ENCODE measurements around the gene TAGAP.

The TAGAP gene

DNA sequence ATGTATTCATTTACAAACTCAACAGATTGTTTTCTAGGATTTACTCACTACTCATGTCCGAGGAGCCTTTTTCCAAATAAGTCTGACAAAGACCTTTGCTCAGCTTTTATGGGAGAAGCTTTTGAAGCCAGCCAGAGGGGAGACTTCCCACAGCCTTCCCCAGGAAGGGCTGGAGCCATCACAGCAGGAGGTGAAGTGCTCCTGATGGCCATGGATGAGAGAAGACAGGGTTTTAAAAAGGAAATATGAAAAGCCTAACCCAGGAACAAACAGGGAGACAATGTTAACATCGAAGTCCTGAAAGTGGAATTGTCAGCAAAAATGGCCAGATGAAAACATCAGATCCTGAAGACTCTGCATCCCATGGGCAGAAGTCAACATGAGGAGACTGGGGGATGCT is 11.6 kb upstream of the TAGAP start:
- Histone ChIP-seq H3K79me1 (ENCODE audit: low read length) (no peaks in the 10 kb centered on the region), H2AK5ac (ENCODE audit: low read length) (no peak overlapping the region)

DNA sequence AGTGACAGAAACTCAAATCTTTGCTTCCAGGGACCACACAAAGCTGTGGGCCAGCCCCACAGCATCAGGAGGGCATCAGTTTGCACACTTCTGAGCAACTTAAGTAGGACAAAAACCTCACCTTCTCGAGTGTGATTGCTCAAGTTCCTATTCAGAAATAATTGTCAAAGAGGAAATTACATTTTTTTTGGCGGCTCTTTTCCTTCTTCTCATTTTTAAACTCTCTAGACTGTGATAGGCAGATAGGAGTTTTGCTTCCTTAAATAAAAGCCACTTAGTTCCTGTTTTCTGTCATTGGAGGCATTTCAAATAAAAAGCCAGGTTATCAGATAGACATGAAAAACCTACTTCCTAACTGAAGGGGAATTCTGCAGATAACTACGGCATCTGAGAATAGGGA is 11.2 kb upstream of the TAGAP start:
- no peak overlapping the region for H3K23ac ChIP-seq (ENCODE audit: low read length)
- H3K4ac ChIP-seq (ENCODE audit: low read depth, low read length) = no peak overlapping the region
- H2BK5ac ChIP-seq (ENCODE audit: low read length) = no peak overlapping the region
- no peak overlapping the region for H3K18ac ChIP-seq (ENCODE audit: low read length)
- no peak overlapping the region for H4K8ac ChIP-seq (ENCODE audit: low read depth, low read length)
- H3K79me2 ChIP-seq (ENCODE audit: control insufficient read depth, insufficient read depth, low read length) = no peaks in the 10 kb centered on the region
- no peak overlapping the region for H2BK15ac ChIP-seq (replicated peaks; ENCODE audit: low read depth)
- H4K5ac ChIP-seq (ENCODE audit: low read length) = no peak overlapping the region
- H3K4me3 ChIP-seq (ENCODE audit: low read length) = no peak overlapping the region
- no peak overlapping the region for H2BK120ac ChIP-seq (ENCODE audit: low read depth, low read length)
- H3K56ac ChIP-seq (ENCODE audit: low read length) = no peak overlapping the region
- no peak overlapping the region for H3K4me2 ChIP-seq (ENCODE audit: low read length)
- no peaks in the 10 kb centered on the region for H3K79me1 ChIP-seq (ENCODE audit: low read length)
- no peaks in the 10 kb centered on the region for H3K36me3 ChIP-seq (ENCODE audit: control insufficient read depth, insufficient read depth, low read length)
- no peaks in the 10 kb centered on the region for H3K4me1 ChIP-seq (ENCODE audit: control insufficient read depth, low read depth, low read length)
- H2AK5ac ChIP-seq (ENCODE audit: low read length) = no peak overlapping the region
- WGBS (ENCODE audit: extremely low coverage, insufficient coverage, low lambda C conversion rate) = no CpG with 5 or more reads among the region's 3 CpGs
- no peak overlapping the region for H3K9ac ChIP-seq (ENCODE audit: low read length)
- H3K27ac ChIP-seq (ENCODE audit: low read depth, low read length) = no peak overlapping the region
- no peak for DNase-seq
- H3K27me3 ChIP-seq (ENCODE audit: insufficient read depth, low read length, poor library complexity) = no peaks in the 10 kb centered on the region

More for the DNA sequence above, 11.6 kb upstream of the TAGAP start:
- no peaks in the 10 kb centered on the region for H3K36me3 ChIP-seq (ENCODE audit: control insufficient read depth, insufficient read depth, low read length)
- H4K8ac ChIP-seq (ENCODE audit: low read depth, low read length) = no peak overlapping the region
- H3K23ac ChIP-seq (ENCODE audit: low read length) = no peak overlapping the region
- no peak overlapping the region for H2BK15ac ChIP-seq (replicated peaks; ENCODE audit: low read depth)
- H4K5ac ChIP-seq (ENCODE audit: low read length) = no peak overlapping the region
- no CpG with 5 or more reads among the region's 2 CpGs for WGBS (ENCODE audit: extremely low coverage, insufficient coverage, low lambda C conversion rate)
- H3K9ac ChIP-seq (ENCODE audit: low read length) = no peak overlapping the region
- no peak overlapping the region for H3K4me2 ChIP-seq (ENCODE audit: low read length)
- no peaks in the 10 kb centered on the region for H3K27me3 ChIP-seq (ENCODE audit: insufficient read depth, low read length, poor library complexity)
- H2BK120ac ChIP-seq (ENCODE audit: low read depth, low read length) = no peak overlapping the region
- H3K79me2 ChIP-seq (ENCODE audit: control insufficient read depth, insufficient read depth, low read length) = no peaks in the 10 kb centered on the region
- H3K18ac ChIP-seq (ENCODE audit: low read length) = no peak overlapping the region
- no peak for DNase-seq
- H3K4ac ChIP-seq (ENCODE audit: low read depth, low read length) = no peak overlapping the region
- H2BK5ac ChIP-seq (ENCODE audit: low read length) = no peak overlapping the region
- H3K4me3 ChIP-seq (ENCODE audit: low read length) = no peak overlapping the region
- H3K4me1 ChIP-seq (ENCODE audit: control insufficient read depth, low read depth, low read length) = no peaks in the 10 kb centered on the region
- no peak overlapping the region for H3K56ac ChIP-seq (ENCODE audit: low read length)
- no peak overlapping the region for H3K27ac ChIP-seq (ENCODE audit: low read depth, low read length)

DNA sequence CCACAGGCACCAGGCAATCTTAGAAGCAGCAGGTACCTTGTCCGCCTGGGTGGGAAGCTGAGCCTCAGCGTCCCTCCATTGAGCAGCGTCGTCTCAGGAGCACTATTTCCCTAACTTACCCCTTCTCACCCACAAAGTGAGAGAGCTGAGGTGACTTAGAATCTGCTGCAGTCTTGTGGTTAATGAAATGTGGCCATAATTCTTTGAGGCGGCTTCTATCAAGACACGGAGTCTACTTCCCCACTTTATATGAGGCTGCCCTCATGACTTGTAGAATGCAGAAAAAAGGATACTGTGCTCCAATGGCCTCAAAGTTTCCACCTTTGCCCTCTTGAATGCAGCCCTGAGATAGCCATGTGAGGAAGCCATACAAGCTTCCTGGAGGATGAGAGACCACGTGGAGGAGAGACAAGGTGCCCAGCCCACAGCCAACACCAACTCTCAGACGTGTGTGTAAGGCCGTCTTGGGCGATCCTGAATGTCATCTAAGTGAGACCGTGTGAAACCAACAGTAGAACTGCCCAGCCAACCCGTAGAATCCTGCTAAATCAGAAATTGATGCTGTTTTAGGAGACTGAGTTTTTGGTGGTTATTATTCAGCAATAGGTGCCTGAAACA is 9.1 kb upstream of the TAGAP start:
- Histone ChIP-seq H3K9ac (ENCODE audit: low read length) (no peak overlapping the region), H3K23ac (ENCODE audit: low read length) (no peak overlapping the region), H3K4ac (ENCODE audit: low read depth, low read length) (no peak overlapping the region), H2AK5ac (ENCODE audit: low read length) (no peak overlapping the region), H3K79me1 (ENCODE audit: low read length) (no peaks in the 10 kb centered on the region), H2BK15ac (replicated peaks; ENCODE audit: low read depth) (no peak overlapping the region), H3K27me3 (ENCODE audit: insufficient read depth, low read length, poor library complexity) (no peaks in the 10 kb centered on the region), H3K18ac (ENCODE audit: low read length) (no peak overlapping the region), H3K36me3 (ENCODE audit: control insufficient read depth, insufficient read depth, low read length) (no peaks in the 10 kb centered on the region), H3K4me1 (ENCODE audit: control insufficient read depth, low read depth, low read length) (no peaks in the 10 kb centered on the region), H2BK120ac (ENCODE audit: low read depth, low read length) (no peak overlapping the region), H3K4me2 (ENCODE audit: low read length) (no peak overlapping the region), H3K4me3 (ENCODE audit: low read length) (no peak overlapping the region), H2BK5ac (ENCODE audit: low read length) (no peak overlapping the region), H4K8ac (ENCODE audit: low read depth, low read length) (no peak overlapping the region), H3K56ac (ENCODE audit: low read length) (no peak overlapping the region), H3K79me2 (ENCODE audit: control insufficient read depth, insufficient read depth, low read length) (no peaks in the 10 kb centered on the region), H4K5ac (ENCODE audit: low read length) (no peak overlapping the region), H3K27ac (ENCODE audit: low read depth, low read length) (no peak overlapping the region)
- no peak for DNase-seq
- WGBS (ENCODE audit: extremely low coverage, insufficient coverage, low lambda C conversion rate) = no CpG with 5 or more reads among the region's 12 CpGs

DNA sequence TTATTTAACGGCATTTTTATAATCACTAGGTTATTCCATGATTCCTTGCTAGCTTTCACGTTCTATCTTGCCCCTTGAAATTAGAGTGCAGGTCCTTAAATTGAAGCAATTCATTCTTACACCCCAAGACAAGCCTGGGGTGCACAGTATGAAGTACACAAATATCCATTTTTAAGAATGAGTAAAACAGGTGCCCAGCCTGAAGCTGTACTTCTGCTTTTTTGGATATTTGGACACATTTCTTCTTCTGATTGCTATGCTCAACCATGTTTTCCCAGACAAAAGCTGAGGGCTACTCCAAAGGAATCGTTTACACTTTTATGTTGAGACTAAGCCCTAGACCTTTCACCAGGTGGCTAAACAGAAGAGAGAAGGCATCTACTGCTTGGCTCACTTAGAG is 7.9 kb upstream of the TAGAP start:
- Histone ChIP-seq H3K79me2 (ENCODE audit: control insufficient read depth, insufficient read depth, low read length) (no peaks in the 10 kb centered on the region), H3K9ac (ENCODE audit: low read length) (no peak overlapping the region), H3K18ac (ENCODE audit: low read length) (no peak overlapping the region), H3K4me3 (ENCODE audit: low read length) (no peak overlapping the region), H3K4ac (ENCODE audit: low read depth, low read length) (no peak overlapping the region), H3K56ac (ENCODE audit: low read length) (no peak overlapping the region), H3K23ac (ENCODE audit: low read length) (no peak overlapping the region), H4K8ac (ENCODE audit: low read depth, low read length) (no peak overlapping the region), H3K79me1 (ENCODE audit: low read length) (no peaks in the 10 kb centered on the region), H3K27me3 (ENCODE audit: insufficient read depth, low read length, poor library complexity) (no peaks in the 10 kb centered on the region), H2BK15ac (replicated peaks; ENCODE audit: low read depth) (no peak overlapping the region), H3K27ac (ENCODE audit: low read depth, low read length) (no peak overlapping the region), H3K4me1 (ENCODE audit: control insufficient read depth, low read depth, low read length) (no peaks in the 10 kb centered on the region), H3K4me2 (ENCODE audit: low read length) (no peak overlapping the region), H2AK5ac (ENCODE audit: low read length) (no peak overlapping the region), H3K36me3 (ENCODE audit: control insufficient read depth, insufficient read depth, low read length) (no peaks in the 10 kb centered on the region), H2BK120ac (ENCODE audit: low read depth, low read length) (no peak overlapping the region), H2BK5ac (ENCODE audit: low read length) (no peak overlapping the region), H4K5ac (ENCODE audit: low read length) (no peak overlapping the region)
- DNase-seq = no peak
- WGBS (ENCODE audit: extremely low coverage, insufficient coverage, low lambda C conversion rate) = no CpG with 5 or more reads among the region's 3 CpGs

DNA sequence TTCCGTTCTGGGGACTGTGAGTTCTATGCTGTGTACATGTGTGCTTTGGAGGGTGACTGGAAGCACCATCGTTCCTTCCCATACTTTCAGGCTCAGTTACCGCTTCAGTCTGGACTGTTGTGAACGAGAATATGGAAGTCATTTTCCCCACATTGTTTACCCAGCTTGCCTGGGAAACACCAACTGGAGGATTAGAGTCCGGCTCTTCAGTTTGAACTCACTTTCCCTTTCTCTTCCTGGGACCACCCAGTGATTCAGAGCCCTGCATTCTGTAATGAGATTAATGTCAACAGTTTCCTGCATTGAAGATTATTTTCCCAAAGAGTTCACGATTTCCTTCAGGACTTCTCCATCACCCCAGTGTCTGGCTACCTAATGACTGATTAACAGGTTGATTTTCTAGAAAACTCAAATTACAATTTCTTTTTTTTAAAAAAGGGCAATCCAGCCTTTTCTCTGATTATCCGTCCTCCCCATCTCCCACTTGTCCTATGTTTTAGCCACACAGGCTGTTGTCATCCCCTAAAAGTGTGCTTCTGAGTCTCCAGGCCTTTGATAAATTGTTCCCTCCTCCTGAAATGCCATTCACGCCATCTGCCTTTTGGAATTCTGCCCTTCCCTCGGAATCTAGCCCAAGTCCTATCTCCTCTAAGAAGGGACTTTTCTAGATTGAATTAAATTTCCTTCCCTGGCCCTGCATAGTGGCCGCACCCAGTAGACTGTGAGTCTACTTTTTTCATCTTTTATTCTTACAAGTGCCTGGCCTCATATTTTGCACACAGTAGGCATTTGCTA is 3.3 kb upstream of the TAGAP start:
- Histone ChIP-seq H3K4me2 (ENCODE audit: low read length) (no peak overlapping the region), H3K18ac (ENCODE audit: low read length) (no peak overlapping the region), H2BK5ac (ENCODE audit: low read length) (no peak overlapping the region), H3K23ac (ENCODE audit: low read length) (no peak overlapping the region), H4K5ac (ENCODE audit: low read length) (no peak overlapping the region), H3K4me1 (ENCODE audit: control insufficient read depth, low read depth, low read length) (no peaks in the 10 kb centered on the region), H3K27ac (ENCODE audit: low read depth, low read length) (no peak overlapping the region), H3K56ac (ENCODE audit: low read length) (no peak overlapping the region), H3K79me2 (ENCODE audit: control insufficient read depth, insufficient read depth, low read length) (no peaks in the 10 kb centered on the region), H3K9ac (ENCODE audit: low read length) (no peak overlapping the region), H2AK5ac (ENCODE audit: low read length) (no peak overlapping the region), H4K8ac (ENCODE audit: low read depth, low read length) (no peak overlapping the region), H3K36me3 (ENCODE audit: control insufficient read depth, insufficient read depth, low read length) (no peaks in the 10 kb centered on the region), H3K27me3 (ENCODE audit: insufficient read depth, low read length, poor library complexity) (no peaks in the 10 kb centered on the region), H2BK15ac (replicated peaks; ENCODE audit: low read depth) (no peak overlapping the region), H3K79me1 (ENCODE audit: low read length) (no peaks in the 10 kb centered on the region), H3K4me3 (ENCODE audit: low read length) (no peak overlapping the region), H2BK120ac (ENCODE audit: low read depth, low read length) (no peak overlapping the region), H3K4ac (ENCODE audit: low read depth, low read length) (no peak overlapping the region)
- WGBS (ENCODE audit: extremely low coverage, insufficient coverage, low lambda C conversion rate) = no CpG with 5 or more reads among the region's 10 CpGs
- DNase-seq = no peak
